ENCODE measurements around the gene UVRAG.

DNA sequence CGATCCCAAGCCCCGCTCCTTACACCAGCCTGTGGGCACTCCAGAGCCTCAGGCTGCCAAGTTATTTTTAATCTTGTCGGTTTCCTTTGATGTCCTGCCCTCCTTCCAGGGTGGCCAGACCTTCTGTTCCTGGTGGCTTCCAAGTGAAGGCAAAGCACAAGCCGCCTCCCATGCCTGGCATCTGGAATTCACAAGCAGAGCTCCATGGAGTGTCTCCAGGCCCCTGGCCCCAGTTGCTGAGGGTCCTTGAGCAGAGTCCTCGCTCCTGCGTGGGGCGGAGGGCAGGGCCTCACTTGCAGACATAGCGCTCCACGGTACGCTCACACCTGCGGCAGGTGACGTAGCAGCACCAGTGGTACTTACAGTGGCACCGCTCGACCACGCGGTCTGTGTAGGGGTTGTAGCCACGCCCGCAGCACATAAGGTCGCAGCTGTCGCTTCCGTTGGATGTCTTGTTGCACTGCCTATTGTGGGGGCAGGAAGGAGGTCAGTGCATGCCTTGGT lies 371.8 kb downstream of the UVRAG start:
- TF ChIP-seq, protein P1, sequence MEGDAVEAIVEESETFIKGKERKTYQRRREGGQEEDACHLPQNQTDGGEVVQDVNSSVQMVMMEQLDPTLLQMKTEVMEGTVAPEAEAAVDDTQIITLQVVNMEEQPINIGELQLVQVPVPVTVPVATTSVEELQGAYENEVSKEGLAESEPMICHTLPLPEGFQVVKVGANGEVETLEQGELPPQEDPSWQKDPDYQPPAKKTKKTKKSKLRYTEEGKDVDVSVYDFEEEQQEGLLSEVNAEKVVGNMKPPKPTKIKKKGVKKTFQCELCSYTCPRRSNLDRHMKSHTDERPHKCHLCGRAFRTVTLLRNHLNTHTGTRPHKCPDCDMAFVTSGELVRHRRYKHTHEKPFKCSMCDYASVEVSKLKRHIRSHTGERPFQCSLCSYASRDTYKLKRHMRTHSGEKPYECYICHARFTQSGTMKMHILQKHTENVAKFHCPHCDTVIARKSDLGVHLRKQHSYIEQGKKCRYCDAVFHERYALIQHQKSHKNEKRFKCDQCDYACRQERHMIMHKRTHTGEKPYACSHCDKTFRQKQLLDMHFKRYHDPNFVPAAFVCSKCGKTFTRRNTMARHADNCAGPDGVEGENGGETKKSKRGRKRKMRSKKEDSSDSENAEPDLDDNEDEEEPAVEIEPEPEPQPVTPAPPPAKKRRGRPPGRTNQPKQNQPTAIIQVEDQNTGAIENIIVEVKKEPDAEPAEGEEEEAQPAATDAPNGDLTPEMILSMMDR (IDR thresholded peaks at IDR 0.05; ENCODE audit: low read length), result no peak
- TF ChIP-seq EZH2 (IDR thresholded peaks at IDR 0.05; ENCODE audit: borderline replicate concordance, low read length), result no peak

All from OCI-LY1 (cell line).